WI38 (cell line): ENCODE results near the gene MBTPS2.

Experiments
- H3K4me3 ChIP-seq: 2 replicates; pipeline ENCODE4 v1.5.1; 2011; ENCODE audit warnings: low read depth, mild to moderate bottlenecking, control low read depth, low read length
- CTCF ChIP-seq: IDR thresholded peaks from 2 replicates; pipeline ENCODE4 v1.5.1; 2012; ENCODE audit warnings: low read depth, mild to moderate bottlenecking, control low read depth, low read length

Gene MBTPS2

GRCh38 chrX:21883258-21883657 is 43.8 kb downstream of the MBTPS2 start:
- H3K4me3 ChIP-seq = no peak overlapping the region
- no peak for TF ChIP-seq CTCF

- no peak overlapping the region for H3K4me3 ChIP-seq
- TF ChIP-seq CTCF = no peak
Observed at GRCh38 chrX:21885568-21885967, 46.2 kb downstream of the MBTPS2 start.

- no peak for TF ChIP-seq CTCF
- no peak overlapping the region for H3K4me3 ChIP-seq
Observed at GRCh38 chrX:21905313-21905712, 65.9 kb downstream of the MBTPS2 start.

GRCh38 chrX:21905953-21906352 is 66.5 kb downstream of the MBTPS2 start:
- TF ChIP-seq CTCF = no peak
- no peak overlapping the region for H3K4me3 ChIP-seq

- no peak for TF ChIP-seq CTCF
Observed at GRCh38 chrX:21907260-21907659, 67.8 kb downstream of the MBTPS2 start.

GRCh38 chrX:21911481-21911880 is 72.1 kb downstream of the MBTPS2 start:
- no peak for TF ChIP-seq CTCF
- no peak overlapping the region for H3K4me3 ChIP-seq

More at GRCh38 chrX:21907260-21907659, 67.8 kb downstream of the MBTPS2 start:
- H3K4me3 ChIP-seq = no peak overlapping the region

GRCh38 chrX:21912220-21912619 is 72.8 kb downstream of the MBTPS2 start:
- H3K4me3 ChIP-seq = no peak overlapping the region
- no peak for TF ChIP-seq CTCF
